Measurements from ENCODE around the gene ANKRD33.

ANKRD33 gene

DNA sequence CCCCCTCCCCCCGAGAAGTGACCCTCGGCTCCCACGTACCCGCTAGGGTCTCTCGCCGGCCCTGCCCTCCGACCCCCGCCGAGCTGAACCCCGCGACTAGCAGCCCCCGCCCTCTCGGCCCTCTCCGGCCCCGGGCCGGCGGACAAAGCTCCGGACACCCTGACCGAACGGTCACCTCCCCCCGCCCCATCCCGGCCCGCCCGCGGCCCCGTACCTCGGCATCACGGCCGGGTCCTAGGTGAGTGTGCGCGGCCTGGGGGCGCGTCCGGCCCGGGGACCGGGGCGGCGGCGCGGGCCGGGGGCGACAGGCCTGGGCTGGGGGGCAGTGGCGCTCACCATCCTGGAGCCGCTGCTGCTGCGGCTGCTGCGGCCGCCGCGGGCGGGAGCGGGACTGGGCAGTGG is 39.6 kb upstream of the ANKRD33 start, which contains the start of gene FIGNL2:
FIGNL2 (minus strand) TSS at position 393 of the 402 bp plus-strand sequence. CDS start 26,305 bp downstream, outside the sequence.
- Histone ChIP-seq H3K4me1 (ENCODE audit: insufficient read depth, low read length) (peaks cover 19% of the 10 kb centered on the region; the same call in 1 of the 2 replicates), H3K9ac (ENCODE audit: low read depth, low read length) (peak within 1 kb of the TSS; percentile 64), H3K9me3 (ENCODE audit: insufficient read depth, low read depth, low read length) (no peaks in the 10 kb centered on the region), H3K27me3 (ENCODE audit: insufficient read depth, low read length) (peaks cover 60% of the 10 kb centered on the region), H3K27ac (ENCODE audit: low read length) (no peak within 1 kb of the TSS), H3K4me3 (ENCODE audit: low read length) (peak within 1 kb of the TSS; percentile 82), H3K36me3 (ENCODE audit: insufficient read depth, low read depth, low read length) (no peaks in the 10 kb centered on the region)

DNA sequence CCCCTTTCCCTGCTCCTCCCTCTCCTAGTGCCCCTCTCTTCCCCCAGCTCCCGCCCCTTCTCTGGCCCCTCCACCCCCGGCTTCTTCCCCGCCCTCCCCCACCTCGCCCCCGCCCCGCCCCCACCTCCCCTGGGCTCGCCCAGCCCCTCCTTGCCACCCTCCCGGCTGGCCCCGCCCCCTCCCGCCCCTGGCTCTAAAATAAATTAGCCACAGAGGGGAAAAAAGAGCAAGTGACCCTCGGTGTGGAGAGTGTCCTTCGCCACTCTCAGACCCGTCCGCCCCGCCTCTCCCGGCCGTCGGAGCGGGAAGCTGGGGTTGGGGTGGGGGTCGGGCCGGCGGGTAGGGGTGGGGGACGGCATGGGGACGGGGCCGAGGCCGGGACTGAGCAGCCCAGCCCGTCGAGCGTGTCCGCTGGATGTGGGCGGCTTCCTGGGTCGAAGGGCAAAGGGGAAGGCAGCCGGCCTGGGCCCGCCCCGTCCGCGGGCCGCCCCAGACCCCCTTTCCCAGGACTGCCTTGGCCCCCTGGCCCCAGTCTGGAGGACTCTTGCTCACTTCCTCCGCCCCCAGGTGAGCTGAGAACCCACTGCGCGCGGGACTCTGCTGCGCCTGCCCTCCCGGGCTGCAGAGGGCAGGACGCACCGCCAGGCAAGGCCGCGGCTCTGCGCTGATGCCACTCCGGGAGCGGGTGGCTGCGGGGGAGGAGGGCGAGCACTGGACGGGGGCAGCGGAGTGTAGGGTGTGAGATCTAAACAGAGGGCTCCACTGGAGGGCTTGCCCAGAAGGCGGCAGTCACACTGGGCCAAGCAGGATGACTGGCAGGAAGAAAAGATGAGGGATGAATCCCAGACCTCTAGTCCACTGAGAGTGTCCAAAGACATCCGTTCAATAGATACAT is 38.8 kb upstream of the ANKRD33 start:
- H3K9me3 ChIP-seq (ENCODE audit: insufficient read depth, low read depth, low read length) = no peaks in the 10 kb centered on the region
- H3K4me1 ChIP-seq (ENCODE audit: insufficient read depth, low read length) = peaks cover 19% of the 10 kb centered on the region; the same call in 1 of the 2 replicates
- H3K27me3 ChIP-seq (ENCODE audit: insufficient read depth, low read length) = peaks cover 58% of the 10 kb centered on the region
- no peak overlapping the region for H3K27ac ChIP-seq (ENCODE audit: low read length)
- peak overlapping the region; percentile 71 for H3K4me3 ChIP-seq (ENCODE audit: low read length)
- H3K9ac ChIP-seq (ENCODE audit: low read depth, low read length) = peak overlapping the region; percentile 64; the same call in 1 of the 2 replicates
- no peaks in the 10 kb centered on the region for H3K36me3 ChIP-seq (ENCODE audit: insufficient read depth, low read depth, low read length)

DNA sequence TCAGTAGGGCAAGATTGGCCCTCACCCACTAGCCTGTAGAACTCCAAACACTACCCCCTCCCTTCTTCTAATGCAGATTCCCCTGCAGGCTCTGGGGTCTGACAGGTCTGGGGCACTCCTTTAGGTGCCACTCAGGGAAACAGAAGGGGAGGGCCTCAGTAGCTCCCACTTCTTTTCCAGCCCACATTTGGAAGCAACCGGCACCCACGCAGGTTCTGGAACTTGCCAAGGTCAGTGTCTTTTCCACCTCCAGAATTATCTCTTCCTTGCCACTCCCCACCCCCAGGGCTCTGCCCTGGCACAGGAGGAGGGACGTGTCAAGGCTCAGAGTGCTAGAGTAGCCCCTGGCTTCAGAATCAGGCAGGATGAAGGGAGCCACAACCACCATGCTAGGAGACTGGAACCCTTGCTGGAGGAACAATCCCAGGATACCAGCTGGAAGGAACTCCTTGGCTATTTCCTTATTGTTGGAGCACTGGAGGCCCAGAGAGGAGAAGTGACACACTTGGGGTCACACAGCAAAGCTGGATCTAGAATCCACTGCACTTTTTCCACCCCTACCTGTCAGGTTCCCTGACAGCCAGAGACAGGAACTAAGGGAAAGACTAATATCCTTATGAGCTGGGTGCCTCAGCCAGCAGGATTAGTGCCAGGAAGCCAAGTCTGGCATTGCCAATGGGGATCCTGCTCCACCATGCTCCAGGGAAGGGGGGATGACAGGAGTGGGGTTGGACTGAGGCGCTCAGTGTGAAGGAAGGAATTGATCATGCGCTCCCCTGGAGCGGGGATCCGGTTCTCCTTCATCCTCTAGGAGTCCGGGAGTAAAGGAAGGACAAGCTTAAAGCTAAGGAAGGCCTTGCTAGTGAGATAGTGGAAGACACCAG is 37.6 kb upstream of the ANKRD33 start:
- Histone ChIP-seq H3K4me3 (ENCODE audit: low read length) (peak overlapping the region; percentile 71; the same call in 1 of the 2 replicates), H3K9me3 (ENCODE audit: insufficient read depth, low read depth, low read length) (no peaks in the 10 kb centered on the region), H3K4me1 (ENCODE audit: insufficient read depth, low read length) (peaks cover 18% of the 10 kb centered on the region; the same call in 1 of the 2 replicates), H3K27me3 (ENCODE audit: insufficient read depth, low read length) (peaks cover 50% of the 10 kb centered on the region), H3K36me3 (ENCODE audit: insufficient read depth, low read depth, low read length) (no peaks in the 10 kb centered on the region), H3K27ac (ENCODE audit: low read length) (no peak overlapping the region), H3K9ac (ENCODE audit: low read depth, low read length) (no peak overlapping the region)

DNA sequence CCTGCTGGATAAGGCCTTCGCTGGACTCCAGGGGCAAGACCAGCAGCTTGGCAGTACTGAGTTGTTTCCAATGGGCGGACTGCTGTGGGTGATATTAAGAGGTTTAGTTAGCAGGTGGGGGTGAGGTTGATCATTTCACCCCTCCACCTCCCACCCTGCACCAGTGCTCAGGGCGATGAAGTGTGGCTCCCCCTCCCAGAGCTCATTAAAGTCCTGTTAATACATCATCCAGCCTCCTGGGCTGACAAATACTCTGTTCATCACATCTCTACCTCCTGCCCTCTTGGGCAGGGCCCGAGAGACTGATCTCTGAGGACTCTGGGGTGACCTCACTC is 37.0 kb upstream of the ANKRD33 start:
- Histone ChIP-seq H3K9ac (ENCODE audit: low read depth, low read length) (no peak overlapping the region), H3K27me3 (ENCODE audit: insufficient read depth, low read length) (peaks cover 48% of the 10 kb centered on the region), H3K9me3 (ENCODE audit: insufficient read depth, low read depth, low read length) (no peaks in the 10 kb centered on the region), H3K36me3 (ENCODE audit: insufficient read depth, low read depth, low read length) (no peaks in the 10 kb centered on the region), H3K4me3 (ENCODE audit: low read length) (no peak overlapping the region), H3K4me1 (ENCODE audit: insufficient read depth, low read length) (peaks cover 16% of the 10 kb centered on the region; the same call in 1 of the 2 replicates), H3K27ac (ENCODE audit: low read length) (no peak overlapping the region)

DNA sequence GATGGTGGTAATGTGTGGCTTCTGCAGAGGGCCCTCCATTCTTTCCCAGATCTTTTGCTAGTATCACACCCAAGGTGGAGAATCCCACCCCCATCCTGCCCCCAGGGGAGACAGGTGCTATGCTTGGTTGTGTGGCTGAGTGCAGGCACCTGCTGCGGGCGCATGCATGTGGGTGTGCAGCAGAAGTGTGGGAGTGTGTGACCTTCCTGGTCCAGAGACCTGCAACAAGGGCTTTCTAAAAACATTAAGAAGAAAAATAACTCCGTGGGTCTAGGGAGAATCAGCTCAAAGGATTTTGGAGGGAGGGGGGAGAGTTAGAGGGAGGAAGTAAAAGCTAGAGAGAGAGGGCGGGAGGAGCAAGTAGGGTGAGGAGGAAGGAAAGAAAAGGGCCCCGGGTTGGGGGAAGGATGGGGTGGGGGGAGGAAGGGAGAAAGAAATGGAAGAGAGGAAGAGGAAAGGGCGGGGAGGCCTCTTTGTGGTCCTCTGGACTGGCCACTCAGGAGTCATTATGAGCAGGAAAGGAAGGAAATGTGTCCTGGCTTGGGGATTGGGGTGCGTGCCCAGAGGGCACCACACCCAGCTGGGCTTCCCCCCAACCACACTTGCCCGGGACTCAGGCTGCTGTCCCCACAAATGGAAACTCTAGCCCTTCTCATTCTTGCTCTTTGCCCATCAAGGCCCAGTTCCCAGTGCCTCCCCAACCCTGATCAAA is 36.3 kb upstream of the ANKRD33 start:
- H3K27me3 ChIP-seq (ENCODE audit: insufficient read depth, low read length) = peaks cover 42% of the 10 kb centered on the region
- H3K27ac ChIP-seq (ENCODE audit: low read length) = no peak overlapping the region
- H3K4me1 ChIP-seq (ENCODE audit: insufficient read depth, low read length) = peaks cover 14% of the 10 kb centered on the region; the same call in 1 of the 2 replicates
- H3K9me3 ChIP-seq (ENCODE audit: insufficient read depth, low read depth, low read length) = no peaks in the 10 kb centered on the region
- no peak overlapping the region for H3K9ac ChIP-seq (ENCODE audit: low read depth, low read length)
- H3K4me3 ChIP-seq (ENCODE audit: low read length) = no peak overlapping the region
- no peaks in the 10 kb centered on the region for H3K36me3 ChIP-seq (ENCODE audit: insufficient read depth, low read depth, low read length)

DNA sequence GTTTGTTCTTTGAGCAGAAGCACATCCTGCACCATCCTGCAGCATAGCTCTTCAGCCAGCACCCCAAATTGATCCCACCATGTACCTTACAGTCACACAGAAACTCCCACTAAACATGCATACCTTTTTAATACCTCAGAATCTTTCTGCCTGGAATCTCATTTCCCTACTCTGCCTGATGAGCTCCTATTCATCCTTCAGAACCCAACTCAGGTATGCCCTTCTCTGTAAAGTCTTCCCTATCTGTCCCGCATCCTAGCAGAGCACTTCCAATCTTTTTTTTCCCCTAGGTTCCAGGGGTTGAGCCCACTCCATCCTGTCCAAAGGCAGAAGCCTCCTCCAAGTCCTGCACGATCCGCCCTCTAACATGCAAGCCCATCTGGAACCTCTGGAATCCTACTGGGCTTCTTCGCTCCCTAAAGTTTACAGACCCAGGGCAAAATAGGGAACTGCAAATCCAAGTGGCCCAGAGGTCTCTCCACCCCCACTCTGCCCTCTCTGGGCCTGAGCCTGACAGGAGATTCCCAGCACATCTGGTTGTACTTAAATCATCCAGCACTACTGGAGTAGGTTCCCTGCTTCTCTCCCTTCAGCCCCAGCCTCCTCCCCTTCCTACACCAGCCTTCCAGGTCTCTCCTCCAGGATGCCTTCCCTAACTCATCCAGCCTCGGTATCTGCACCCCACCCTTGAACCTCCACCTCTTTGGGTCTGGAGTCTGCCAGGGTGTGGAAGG is 35.3 kb upstream of the ANKRD33 start:
- H3K9me3 ChIP-seq (ENCODE audit: insufficient read depth, low read depth, low read length) = no peaks in the 10 kb centered on the region
- no peak overlapping the region for H3K27ac ChIP-seq (ENCODE audit: low read length)
- H3K9ac ChIP-seq (ENCODE audit: low read depth, low read length) = no peak overlapping the region
- H3K4me1 ChIP-seq (ENCODE audit: insufficient read depth, low read length) = peaks cover 13% of the 10 kb centered on the region; the same call in 1 of the 2 replicates
- no peak overlapping the region for H3K4me3 ChIP-seq (ENCODE audit: low read length)
- H3K27me3 ChIP-seq (ENCODE audit: insufficient read depth, low read length) = peaks cover 40% of the 10 kb centered on the region
- no peaks in the 10 kb centered on the region for H3K36me3 ChIP-seq (ENCODE audit: insufficient read depth, low read depth, low read length)

DNA sequence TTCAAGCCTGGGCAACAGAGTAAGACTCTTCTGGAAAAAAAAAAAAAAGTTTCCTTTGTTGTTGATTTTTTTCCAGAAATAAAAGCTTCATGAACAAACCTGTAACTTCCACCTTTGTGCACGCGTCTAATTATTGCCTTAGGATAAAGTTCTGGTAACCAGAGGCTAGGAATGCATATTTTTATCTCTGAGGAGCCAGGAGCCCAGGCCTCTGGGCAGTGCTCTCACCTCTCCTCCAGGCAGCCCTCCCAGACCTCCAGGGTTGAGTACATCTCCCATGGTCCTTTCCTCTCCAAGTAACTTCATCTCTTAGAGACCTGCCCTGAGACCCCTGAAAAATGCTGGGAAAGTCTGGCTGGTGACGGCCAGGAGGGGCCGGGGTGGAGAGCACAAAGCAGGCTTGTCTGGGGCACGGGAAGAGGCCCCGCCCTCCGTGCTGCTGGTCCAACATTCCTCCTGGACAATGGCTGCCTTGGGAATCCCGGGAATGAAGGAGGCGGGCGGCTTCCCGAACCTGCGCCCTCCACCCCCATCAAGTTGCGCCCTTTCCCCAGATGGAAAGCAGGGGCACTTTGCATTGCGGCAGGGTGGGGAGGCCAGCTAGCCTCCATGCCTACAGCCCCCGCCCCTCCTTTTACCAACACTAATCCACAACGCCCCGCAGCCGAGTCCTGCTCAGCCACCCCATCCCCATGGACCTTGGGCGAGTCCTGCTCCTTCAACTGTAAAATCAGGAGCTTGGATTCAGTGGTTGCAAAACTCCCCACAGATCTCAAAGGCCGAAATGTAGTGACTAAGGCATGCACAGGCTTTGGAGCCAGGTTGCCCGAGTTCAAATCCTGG is 32.1 kb upstream of the ANKRD33 start:
- H3K27ac ChIP-seq (ENCODE audit: low read length) = peak overlapping the region; percentile 18
- peaks cover 9% of the 10 kb centered on the region; the same call in 1 of the 2 replicates for H3K4me1 ChIP-seq (ENCODE audit: insufficient read depth, low read length)
- peak overlapping the region; percentile 81; the same call in 1 of the 2 replicates for H3K9ac ChIP-seq (ENCODE audit: low read depth, low read length)
- H3K9me3 ChIP-seq (ENCODE audit: insufficient read depth, low read depth, low read length) = no peaks in the 10 kb centered on the region
- H3K36me3 ChIP-seq (ENCODE audit: insufficient read depth, low read depth, low read length) = no peaks in the 10 kb centered on the region
- H3K4me3 ChIP-seq (ENCODE audit: low read length) = peak overlapping the region; percentile 64
- peaks cover 23% of the 10 kb centered on the region for H3K27me3 ChIP-seq (ENCODE audit: insufficient read depth, low read length)

DNA sequence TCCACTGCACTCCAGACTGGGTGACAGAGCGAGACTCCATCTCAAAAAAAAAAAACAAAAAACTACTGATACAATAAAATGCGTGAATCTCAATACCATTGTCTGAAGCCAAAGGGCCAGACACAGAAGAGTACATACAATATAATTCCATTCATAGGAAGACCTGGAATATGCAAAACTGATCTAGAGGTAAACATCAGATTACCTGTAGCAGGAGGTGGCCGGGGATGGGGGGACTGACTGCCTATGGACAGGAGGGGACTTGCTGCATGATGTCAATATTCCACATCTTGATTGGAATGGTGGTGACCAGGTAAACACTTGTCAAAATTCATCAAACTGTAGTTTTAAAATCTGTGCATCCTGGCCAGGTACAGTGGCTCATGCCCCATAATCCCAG is 26.9 kb upstream of the ANKRD33 start:
- Histone ChIP-seq H3K27ac (ENCODE audit: low read length) (no peak overlapping the region), H3K4me3 (ENCODE audit: low read length) (no peak overlapping the region), H3K9me3 (ENCODE audit: insufficient read depth, low read depth, low read length) (no peaks in the 10 kb centered on the region), H3K27me3 (ENCODE audit: insufficient read depth, low read length) (peaks cover 26% of the 10 kb centered on the region), H3K9ac (ENCODE audit: low read depth, low read length) (no peak overlapping the region), H3K36me3 (ENCODE audit: insufficient read depth, low read depth, low read length) (no peaks in the 10 kb centered on the region), H3K4me1 (ENCODE audit: insufficient read depth, low read length) (peaks cover 29% of the 10 kb centered on the region)

DNA sequence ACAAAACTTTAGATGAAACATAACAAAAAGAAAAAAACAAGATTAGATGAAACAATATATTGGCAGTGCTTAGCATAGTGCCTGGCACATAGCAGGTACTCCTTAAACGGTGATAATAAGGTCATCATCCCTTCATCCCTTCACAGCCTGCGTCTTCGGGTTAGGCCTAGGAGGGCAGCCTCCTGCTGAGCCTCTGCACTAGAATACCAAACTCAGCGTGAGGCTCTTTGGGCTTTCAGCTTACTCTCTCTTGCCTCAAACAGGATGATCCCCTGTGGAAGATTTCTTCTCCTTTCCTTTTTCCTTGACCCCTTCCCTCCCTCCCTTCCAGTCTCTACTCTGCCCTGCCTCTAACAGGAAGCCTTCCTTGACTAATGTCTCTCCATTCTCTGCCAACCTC is 25.0 kb upstream of the ANKRD33 start:
- Histone ChIP-seq H3K36me3 (ENCODE audit: insufficient read depth, low read depth, low read length) (no peaks in the 10 kb centered on the region), H3K27ac (ENCODE audit: low read length) (peak overlapping the region; percentile 69), H3K9ac (ENCODE audit: low read depth, low read length) (peak overlapping the region; percentile 74; the same call in 1 of the 2 replicates), H3K4me1 (ENCODE audit: insufficient read depth, low read length) (peaks cover 29% of the 10 kb centered on the region), H3K9me3 (ENCODE audit: insufficient read depth, low read depth, low read length) (no peaks in the 10 kb centered on the region), H3K4me3 (ENCODE audit: low read length) (peak overlapping the region; percentile 70), H3K27me3 (ENCODE audit: insufficient read depth, low read length) (peaks cover 38% of the 10 kb centered on the region)

DNA sequence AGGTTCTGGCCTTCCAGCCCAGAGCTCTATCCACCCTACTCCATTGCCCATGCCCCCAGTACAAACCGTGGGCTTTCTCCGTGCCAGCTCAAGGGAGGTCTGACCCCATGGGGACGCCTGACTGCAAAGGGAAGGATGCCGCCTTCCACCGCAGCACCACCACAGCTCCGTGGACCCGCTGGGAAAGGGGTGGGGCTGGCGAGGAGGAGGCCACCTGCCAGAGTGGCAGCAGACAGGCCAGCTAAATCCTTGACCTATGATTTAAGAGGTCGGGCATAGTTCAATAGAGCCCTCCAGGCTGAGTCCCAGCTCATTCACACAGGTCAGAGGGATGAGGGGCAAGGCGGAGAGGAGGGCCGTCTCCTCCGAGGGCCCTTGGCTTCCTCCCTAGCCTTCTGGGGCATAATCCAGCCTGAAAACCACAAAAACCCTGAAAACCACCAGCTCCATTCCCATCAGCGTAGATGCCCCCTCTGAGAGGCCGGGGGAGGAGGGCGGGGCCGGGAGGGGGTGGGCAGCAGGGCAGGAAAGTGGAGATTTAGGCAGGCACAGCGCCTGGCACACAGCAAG is 24.5 kb upstream of the ANKRD33 start:
- peaks cover 30% of the 10 kb centered on the region for H3K4me1 ChIP-seq (ENCODE audit: insufficient read depth, low read length)
- H3K27ac ChIP-seq (ENCODE audit: low read length) = peak overlapping the region; percentile 69
- H3K9me3 ChIP-seq (ENCODE audit: insufficient read depth, low read depth, low read length) = no peaks in the 10 kb centered on the region
- H3K9ac ChIP-seq (ENCODE audit: low read depth, low read length) = peak overlapping the region; percentile 74; the same call in 1 of the 2 replicates
- peak overlapping the region; percentile 70 for H3K4me3 ChIP-seq (ENCODE audit: low read length)
- H3K36me3 ChIP-seq (ENCODE audit: insufficient read depth, low read depth, low read length) = no peaks in the 10 kb centered on the region
- peaks cover 43% of the 10 kb centered on the region for H3K27me3 ChIP-seq (ENCODE audit: insufficient read depth, low read length)
